ENCODE measurements around the gene CISH. TPM values are rescaled to one million over a fixed set of nuclear protein-coding genes. Genes with fewer than 3 reads are reported as not detected.

CISH gene
- total and polyA plus RNA-seq, 9 of the 15 experiments (the other 6 are each of a cell fraction or from before 2014, with no cell fraction given): 1.7 to 47.7 (median 18.3) TPM

DNA sequence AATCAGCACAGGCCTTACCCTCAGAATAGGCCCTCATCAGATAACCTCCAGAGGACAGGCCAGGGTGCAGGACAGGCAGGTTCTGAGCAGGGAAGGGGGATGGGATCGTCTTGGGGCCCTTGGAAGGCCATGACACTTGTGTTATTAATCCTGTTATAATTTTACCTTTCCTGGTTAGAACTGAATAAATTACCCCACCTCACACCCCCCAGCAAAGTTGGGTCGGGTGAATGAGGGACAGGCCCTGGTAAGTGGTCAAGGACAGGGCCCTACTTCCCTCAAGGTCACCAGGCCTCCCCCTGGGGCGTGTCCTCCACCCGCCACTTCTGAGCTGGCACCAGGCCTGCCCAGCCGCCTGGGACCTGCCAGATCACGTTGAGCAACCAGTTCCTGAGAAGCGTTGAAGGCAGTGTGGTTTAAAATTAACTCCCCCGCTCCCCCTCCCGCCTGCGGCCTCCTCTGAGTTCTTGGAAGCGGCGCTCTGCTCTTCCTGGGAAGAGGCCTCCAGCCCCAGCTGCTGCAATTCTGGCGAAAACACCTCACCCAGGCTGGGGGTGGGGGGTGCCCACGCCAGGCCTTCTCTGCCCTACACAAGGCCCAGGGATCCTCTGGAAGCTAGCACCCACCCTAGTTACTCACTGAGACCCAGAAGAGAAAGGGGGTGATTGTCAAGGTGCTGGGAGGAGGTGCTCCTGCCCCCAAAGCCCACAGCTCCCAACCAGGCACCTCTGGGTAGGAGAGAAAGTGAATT, 10.6 kb downstream of the CISH start (continued):
- TF ChIP-seq NCOA6 (IDR thresholded peaks at IDR 0.05) (no peak), ZFX (CRISPR knock-in tag; IDR thresholded peaks at IDR 0.05) (peak; percentile 92), PREB (CRISPR knock-in tag; IDR thresholded peaks at IDR 0.05) (no peak), CXXC5 (CRISPR knock-in tag; IDR thresholded peaks at IDR 0.05) (peak; percentile 90), TEAD1 (CRISPR knock-in tag; IDR thresholded peaks at IDR 0.05) (no peak), RAD51 (IDR thresholded peaks at IDR 0.05; ENCODE audit: borderline replicate concordance, low read depth) (no peak), DIDO1 (tag; IDR thresholded peaks at IDR 0.05; ENCODE audit: low read depth) (no peak), E2F5 (CRISPR knock-in tag; IDR thresholded peaks at IDR 0.05) (no peak), ZC3H4 (CRISPR knock-in tag; IDR thresholded peaks at IDR 0.05; ENCODE audit: borderline replicate concordance) (no peak), HMG20B (CRISPR knock-in tag; IDR thresholded peaks at IDR 0.05) (no peak), ZNF41 (CRISPR knock-in tag; conservative IDR thresholded peaks at IDR 0.05) (0 out of 2 replicates have a peak, but pooled peaks have one; percentile 9), PTRF (tag; IDR thresholded peaks at IDR 0.05) (peak; percentile 40; the same call in 1 of the 2 replicates), HDAC8 (tag; IDR thresholded peaks at IDR 0.05) (no peak), ETS2 (tag; IDR thresholded peaks at IDR 0.05; ENCODE audit: borderline replicate concordance, poor library complexity, severe bottlenecking) (no peak), GTF2F1 (IDR thresholded peaks at IDR 0.05; ENCODE audit: low read depth, low read length) (no peak), MIER1 (IDR thresholded peaks at IDR 0.05; ENCODE audit: low read depth) (no peak), ZBTB8A (IDR thresholded peaks at IDR 0.05; ENCODE audit: partially characterized antibody) (no peak), ETV6 (IDR thresholded peaks at IDR 0.05; ENCODE audit: borderline replicate concordance in 1 of 2, low read depth in 2 of 2, low read length in 1 of 2) (peak in 1 of 2 experiments; percentile 30; a peak in 2 of 4 replicates), ETV6 (CRISPR knock-in tag; IDR thresholded peaks at IDR 0.05; ENCODE audit: borderline replicate concordance) (no peak), HDAC2 (IDR thresholded peaks at IDR 0.05) (0 out of 2 replicates have a peak, but pooled peaks have one; percentile 34), ZNF347 (CRISPR knock-in tag; IDR thresholded peaks at IDR 0.05; ENCODE audit: low read depth) (no peak), CBFB (CRISPR knock-in tag; IDR thresholded peaks at IDR 0.05) (no peak)
- TF ChIP-seq, protein P1, sequence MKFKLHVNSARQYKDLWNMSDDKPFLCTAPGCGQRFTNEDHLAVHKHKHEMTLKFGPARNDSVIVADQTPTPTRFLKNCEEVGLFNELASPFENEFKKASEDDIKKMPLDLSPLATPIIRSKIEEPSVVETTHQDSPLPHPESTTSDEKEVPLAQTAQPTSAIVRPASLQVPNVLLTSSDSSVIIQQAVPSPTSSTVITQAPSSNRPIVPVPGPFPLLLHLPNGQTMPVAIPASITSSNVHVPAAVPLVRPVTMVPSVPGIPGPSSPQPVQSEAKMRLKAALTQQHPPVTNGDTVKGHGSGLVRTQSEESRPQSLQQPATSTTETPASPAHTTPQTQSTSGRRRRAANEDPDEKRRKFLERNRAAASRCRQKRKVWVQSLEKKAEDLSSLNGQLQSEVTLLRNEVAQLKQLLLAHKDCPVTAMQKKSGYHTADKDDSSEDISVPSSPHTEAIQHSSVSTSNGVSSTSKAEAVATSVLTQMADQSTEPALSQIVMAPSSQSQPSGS (CRISPR knock-in tag; IDR thresholded peaks at IDR 0.05): no peak
- TF ChIP-seq, protein P2, sequence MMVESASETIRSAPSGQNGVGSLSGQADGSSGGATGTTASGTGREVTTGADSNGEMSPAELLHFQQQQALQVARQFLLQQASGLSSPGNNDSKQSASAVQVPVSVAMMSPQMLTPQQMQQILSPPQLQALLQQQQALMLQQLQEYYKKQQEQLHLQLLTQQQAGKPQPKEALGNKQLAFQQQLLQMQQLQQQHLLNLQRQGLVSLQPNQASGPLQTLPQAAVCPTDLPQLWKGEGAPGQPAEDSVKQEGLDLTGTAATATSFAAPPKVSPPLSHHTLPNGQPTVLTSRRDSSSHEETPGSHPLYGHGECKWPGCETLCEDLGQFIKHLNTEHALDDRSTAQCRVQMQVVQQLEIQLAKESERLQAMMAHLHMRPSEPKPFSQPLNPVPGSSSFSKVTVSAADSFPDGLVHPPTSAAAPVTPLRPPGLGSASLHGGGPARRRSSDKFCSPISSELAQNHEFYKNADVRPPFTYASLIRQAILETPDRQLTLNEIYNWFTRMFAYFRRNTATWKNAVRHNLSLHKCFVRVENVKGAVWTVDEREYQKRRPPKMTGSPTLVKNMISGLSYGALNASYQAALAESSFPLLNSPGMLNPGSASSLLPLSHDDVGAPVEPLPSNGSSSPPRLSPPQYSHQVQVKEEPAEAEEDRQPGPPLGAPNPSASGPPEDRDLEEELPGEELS (CRISPR knock-in tag; IDR thresholded peaks at IDR 0.05; ENCODE audit: borderline replicate concordance): no peak

All from K562 (cell line).